ENCODE results near the gene CDKL1.

Gene CDKL1

DNA sequence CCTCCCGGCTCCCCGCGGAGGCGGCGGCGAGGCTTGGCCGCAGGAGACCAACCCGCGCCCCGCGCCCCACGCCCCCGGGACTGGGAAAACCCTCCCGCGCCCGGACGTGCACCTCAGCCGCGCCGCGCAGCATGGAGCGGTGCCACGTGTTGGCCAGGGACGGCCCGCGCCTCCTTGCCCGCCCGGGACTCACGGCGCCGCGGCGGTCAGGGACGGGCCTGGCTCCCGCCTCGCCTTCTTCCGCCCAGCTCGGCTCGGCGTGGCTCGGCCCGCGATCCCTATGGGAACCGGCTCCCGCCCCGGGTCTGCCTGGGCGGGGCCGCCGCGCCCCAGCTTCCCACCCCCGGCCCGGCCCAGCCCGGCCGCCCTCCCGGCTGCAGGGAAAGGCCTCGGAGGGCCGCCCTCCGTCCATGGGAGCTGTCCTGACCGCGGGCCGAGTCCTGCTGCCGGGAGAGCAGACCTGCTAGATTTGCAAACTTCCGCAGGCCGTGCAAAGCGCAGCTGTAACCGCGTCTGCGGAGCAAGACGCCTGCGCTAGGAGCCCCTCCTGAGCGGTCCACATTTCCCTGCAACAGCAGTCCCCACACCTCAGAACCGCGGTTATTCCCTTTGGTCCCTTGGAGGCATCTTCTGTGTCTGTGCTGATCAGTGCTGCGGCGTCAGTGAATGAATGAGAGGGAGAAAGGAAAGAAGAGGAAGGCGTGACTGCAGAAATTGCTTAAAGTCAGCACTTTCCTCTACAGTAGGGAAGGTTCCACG is at the start of gene CDKL1:
Gene CDKL1, minus strand, starts transcription at position 251 of the 759 bp plus-strand sequence. CDS start 1,013 bp downstream, outside the sequence.
- peak; percentile 9 to 20 for DNase-seq (ENCODE audit: extremely low read depth in 1 of 2, low read depth in 1 of 2)

DNA sequence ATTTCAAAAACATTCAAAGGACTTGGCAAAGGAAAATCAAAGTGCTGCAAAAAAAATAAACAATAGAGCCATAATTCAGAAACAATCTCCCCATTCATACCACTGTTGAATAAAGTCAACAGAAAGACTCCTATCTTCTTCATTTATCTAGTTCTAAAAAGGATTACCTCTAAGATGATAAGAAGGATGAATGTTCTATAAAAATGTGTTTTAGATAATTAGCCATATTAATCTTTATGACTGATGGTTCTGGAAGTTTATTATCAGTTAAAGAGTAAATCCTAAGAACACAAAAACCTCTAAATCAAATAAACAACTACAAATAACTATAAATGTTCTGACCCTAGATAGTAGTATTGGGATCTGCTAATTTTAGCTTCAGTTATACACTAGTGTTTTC is 37.8 kb upstream of the CDKL1 start:
- no peak for DNase-seq (ENCODE audit: extremely low read depth in 1 of 2, low read depth in 1 of 2)

DNA sequence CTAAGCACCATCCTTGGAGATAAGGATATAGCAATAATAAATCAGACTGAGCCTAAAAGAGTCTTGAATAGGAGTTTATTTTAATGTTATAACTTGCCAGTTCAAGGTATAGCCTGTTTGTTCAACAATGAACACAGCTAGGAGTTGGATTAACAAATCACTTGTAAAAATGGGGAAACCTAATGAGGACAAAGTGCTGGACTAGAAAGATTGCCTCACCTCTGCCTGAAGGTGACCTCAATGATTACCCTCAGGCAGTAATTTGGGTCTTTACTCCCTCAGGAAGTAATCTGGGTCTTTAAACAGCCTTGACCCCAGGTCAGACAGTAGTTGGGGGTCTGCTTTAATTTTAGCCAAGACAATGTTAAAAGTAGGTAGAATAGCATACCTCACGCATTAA is 35.5 kb upstream of the CDKL1 start:
- DNase-seq (ENCODE audit: extremely low read depth in 1 of 2, low read depth in 1 of 2), result no peak

DNA sequence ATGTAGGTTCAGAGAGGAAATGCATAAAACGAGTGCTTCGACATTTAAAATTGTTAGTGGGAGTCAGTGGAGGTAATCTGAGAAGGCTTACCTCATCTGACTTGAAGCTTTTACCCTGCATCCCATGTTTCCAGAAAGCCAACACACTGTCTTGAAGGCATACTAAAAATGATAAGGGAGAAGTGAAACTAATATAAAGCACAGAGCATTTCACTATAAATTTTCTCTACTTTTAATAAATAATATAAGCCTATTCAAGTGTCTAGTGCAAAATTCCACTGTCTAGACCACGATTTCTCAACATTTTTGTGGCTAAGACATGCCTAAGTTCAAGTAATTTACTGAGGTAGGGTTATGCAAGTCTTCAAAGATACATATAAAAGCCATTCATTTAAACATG is 29.1 kb upstream of the CDKL1 start:
- no peak for DNase-seq (ENCODE audit: extremely low read depth in 1 of 2, low read depth in 1 of 2)

DNA sequence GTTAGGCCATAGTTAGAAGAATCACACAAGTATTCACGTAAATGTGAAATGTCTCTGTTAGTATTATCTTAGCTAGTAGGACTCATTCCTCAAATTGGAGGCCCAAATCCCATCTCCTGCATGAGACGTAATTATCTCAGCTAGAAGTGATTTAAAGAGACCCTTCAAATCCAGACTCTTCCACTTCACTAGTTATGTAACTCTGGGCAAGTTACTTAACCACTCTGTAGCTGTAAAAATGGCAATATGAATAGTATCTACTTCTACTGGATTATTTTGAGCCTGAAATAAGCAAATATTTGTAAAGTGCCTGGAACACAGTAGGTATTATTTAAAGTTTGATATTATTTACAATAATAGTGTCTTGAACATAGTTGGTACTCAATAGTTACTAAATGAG is 28.4 kb upstream of the CDKL1 start:
- no peak for DNase-seq (ENCODE audit: extremely low read depth in 1 of 2, low read depth in 1 of 2)

DNA sequence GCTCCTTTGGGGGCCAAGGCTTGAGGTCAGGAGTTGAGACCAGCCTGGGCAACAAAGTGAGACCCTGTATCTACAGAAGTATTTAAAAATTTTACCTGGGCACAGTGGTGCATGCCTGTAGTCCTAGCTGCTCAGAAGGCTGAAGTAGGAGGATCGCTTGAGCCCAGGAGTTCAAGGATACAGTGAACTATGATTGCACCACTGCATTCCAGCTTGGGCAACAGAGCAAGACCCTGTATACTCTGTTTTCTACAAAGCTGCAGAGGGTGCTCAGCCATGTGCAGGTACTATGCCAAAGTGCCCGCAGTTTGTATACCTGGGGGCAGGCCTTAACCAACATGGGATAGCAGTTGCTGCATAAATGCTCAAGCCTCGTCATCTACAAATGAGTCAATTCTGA is 26.8 kb upstream of the CDKL1 start:
- no peak for DNase-seq (ENCODE audit: extremely low read depth in 1 of 2, low read depth in 1 of 2)

DNA sequence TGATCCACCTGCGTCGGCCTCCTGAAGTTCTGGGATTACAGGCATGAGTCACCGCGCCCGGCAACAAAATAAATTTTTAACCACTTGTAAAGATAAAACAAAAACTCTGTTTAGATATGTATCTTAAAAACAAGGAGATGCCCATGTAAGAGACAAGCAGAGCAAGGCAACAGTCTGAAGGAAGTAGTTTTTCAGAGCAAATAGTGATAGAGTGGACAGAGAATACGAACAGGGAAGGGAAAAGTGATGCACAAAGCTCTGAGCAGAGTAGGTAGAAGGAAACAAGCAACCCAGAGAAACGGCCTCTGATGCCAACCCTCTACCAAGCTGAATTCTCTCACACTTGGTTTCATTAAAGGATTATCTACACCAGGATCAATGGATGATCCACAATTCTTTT is 24.8 kb upstream of the CDKL1 start:
- no peak for DNase-seq (ENCODE audit: extremely low read depth in 1 of 2, low read depth in 1 of 2)

DNA sequence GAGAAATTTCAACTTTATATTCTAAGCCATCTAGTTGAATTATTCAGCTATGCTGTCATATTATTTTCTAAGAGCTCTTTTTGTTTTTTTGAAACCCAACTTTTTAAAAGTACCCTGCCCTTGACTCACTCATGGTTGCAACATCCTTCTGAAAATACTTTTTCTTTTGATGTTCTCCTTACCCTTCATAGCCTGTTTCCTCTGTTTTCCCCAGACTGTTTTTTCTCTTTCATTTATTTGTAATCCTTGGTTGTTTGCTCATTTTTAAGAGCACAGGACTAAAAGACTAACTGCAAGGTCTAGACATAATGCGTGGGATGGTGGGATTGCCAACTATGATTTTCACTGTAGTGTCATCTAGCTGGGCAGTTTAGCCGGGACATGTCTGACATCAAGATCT is 21.2 kb upstream of the CDKL1 start:
- DNase-seq (ENCODE audit: extremely low read depth in 1 of 2, low read depth in 1 of 2), result no peak

DNA sequence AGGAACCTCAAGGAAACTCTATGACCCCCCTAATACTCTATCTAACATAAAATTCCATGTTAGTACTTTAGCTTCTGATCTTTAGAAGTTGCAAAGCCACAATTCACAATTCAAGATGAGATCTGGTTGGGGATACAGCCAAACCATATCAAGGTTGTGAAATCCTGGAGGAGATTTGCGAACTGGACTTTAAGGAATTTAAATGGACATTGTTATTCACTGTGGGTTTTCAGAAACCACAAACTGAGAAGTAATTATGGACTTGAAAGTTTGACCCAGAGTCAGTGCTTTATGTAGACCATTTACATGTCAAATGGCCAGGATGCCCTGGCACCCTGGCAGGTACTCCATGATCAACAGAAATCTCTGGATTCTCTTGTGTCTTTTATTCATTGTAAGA is 14.2 kb upstream of the CDKL1 start:
- DNase-seq (ENCODE audit: extremely low read depth in 1 of 2, low read depth in 1 of 2), result no peak

DNA sequence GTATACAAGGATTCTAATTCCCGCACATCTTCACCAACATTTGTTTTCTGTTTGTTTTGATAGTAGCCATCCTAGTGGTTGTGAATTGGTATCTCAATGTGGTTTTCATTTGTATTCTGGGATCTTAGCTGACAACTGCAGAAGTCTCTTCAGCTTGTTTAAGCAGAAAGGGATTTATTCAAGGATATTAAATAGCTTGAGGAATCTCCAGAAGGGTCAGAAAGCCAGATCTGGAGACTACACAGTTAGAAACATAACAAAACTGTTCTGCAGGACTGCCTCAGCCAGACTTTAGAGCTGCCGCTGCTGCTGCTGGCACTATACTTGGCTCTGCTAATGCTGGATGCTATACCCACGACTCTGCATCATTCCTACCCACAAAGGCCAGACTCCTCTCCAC is 13.4 kb upstream of the CDKL1 start:
- no peak for DNase-seq (ENCODE audit: extremely low read depth in 1 of 2, low read depth in 1 of 2)

DNA sequence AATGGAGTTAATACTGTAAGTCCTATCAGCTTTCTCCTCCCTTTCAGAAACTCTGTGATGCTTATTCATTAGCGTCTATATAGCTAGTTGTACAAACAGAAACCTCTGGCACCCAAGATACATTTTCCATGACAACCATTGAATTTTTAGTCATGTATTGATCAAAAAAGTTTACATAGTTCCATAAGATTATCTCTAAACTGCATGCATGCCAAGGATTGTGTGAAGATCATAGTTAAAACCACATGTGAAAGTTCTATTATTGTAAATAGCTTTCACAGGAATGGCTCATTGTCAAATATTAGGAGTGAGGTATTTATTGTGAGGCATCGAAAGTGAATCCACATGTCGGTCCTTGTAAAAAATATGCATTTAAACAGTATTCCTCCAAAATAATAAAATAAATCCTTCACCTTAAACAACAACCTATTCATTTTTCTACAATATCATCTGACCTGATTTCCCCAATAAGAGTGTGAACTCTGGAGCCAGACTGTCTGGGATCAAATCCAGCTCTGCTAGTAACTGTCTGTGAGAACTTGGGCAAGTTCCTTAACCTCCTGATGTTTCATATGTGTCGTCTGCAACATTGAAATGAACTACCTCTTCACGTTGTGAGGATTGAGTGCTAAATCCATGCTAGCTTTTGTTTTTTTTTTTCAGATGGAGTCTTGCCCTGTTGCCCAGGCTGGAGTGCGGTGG is 10.6 kb upstream of the CDKL1 start:
- DNase-seq (ENCODE audit: extremely low read depth in 1 of 2, low read depth in 1 of 2), result no peak

DNA sequence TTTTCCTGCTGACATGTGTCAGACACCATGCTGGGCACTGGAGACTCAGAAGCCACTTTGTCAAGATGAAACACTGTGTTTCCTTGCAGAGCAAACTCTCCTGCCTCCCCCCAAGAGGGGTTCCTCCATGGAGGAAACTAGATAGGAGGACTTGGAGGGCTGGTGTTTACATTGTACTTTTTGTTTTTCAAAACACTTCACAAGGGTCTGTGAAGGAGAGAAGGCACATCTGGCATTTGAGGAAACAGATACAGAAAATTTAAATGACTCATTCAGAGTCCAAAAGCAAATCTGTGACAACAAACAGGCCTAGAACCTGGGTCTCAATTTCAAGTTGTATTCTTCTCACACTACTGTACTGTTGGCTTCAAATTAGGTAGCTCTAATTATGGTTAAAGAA is 6.7 kb upstream of the CDKL1 start:
- DNase-seq (ENCODE audit: extremely low read depth in 1 of 2, low read depth in 1 of 2), result no peak

DNA sequence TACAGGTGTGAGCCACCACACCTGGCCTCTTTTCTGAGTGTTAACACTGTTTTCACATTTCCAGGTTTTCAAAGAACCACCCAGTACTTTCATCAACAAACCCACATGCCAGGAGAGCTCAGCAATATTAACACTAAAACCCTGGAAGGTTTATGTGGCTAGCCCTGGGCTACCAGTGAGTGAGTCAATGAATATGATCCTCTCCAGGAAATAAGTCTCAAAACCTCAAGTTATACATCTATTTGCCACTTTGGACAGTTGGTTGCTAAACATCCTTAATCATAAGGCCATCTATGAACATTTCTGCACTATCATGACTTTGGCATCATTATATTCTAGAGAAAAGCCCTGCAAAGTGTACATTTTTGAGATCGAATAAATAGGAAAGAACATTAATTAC is 6.3 kb upstream of the CDKL1 start:
- DNase-seq (ENCODE audit: extremely low read depth in 1 of 2, low read depth in 1 of 2), result no peak

DNA sequence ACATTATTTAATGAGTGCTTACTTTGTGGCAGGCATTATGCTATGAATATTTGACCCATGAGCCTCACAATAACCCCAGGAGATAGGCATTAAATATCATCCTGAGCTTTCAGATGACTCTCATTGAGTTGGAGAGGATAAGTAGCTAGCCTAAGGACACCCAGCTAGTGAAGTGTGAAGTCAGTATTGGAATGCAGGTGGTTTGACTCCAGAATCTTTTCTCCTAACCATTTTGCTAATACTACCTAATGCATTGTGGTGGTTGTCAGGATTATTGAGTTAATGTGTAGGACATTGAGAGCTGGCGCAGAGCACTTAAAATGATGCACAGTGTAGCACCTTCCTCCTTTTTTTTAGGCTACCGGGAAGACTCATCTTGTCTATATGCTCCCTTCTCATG is 3.8 kb upstream of the CDKL1 start:
- no peak for DNase-seq (ENCODE audit: extremely low read depth in 1 of 2, low read depth in 1 of 2)

DNA sequence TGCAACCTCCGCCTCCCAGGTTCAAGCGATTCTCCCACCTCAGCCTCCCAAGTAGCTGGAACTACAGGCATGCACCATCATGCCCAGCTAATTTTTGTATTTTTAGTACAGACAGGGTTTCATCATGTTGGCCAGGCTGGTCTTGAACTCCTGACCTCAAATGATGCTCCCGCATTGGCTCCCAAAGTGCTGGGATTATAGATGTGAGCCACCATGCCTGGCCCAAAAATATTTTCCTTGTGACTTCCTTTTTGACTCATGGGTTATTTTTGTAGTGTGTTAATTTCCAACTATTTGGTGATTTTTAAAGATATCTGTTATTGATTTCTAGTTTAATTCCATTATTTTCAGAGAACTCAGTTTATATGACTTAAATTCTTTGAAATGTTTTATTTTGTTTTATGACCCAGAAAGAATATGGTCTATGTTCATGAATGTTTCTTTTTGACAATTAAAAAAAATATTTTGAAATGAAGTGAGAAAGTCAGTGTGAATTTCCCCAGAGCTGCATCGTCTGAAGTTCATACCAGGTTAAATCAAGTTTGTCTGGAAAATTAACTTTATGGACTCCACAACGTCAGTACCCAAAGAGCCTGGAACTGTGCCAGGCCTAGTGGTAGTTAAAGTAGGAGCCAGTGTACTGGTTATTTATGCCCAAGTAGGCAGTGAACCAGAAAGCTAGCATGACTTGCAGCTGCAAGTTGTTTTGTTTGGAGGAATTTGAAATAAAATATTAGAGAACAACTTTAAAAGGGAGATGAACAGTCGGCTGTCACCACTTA is 2.8 kb upstream of the CDKL1 start:
- no peak for DNase-seq (ENCODE audit: extremely low read depth in 1 of 2, low read depth in 1 of 2)

DNA sequence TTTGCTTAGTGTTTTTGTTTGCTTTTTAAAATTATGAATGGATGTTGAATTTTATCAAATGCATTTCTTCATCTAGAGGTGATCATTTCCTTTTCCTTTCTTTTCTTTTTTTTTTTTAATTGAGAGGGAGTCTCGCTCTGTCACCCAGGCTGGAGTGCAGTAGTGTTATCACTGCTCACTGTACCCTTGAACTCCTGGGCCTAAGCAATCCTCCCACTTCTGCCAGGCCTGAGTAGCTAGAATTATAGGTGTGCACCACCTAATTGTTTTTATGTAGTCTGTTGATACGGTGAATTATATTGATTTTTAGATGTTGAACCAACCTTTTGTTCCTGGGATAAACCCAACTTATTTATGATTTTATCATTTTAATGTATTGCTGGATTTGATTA is 1.5 kb upstream of the CDKL1 start:
- DNase-seq (ENCODE audit: extremely low read depth in 1 of 2, low read depth in 1 of 2), result no peak

DNA sequence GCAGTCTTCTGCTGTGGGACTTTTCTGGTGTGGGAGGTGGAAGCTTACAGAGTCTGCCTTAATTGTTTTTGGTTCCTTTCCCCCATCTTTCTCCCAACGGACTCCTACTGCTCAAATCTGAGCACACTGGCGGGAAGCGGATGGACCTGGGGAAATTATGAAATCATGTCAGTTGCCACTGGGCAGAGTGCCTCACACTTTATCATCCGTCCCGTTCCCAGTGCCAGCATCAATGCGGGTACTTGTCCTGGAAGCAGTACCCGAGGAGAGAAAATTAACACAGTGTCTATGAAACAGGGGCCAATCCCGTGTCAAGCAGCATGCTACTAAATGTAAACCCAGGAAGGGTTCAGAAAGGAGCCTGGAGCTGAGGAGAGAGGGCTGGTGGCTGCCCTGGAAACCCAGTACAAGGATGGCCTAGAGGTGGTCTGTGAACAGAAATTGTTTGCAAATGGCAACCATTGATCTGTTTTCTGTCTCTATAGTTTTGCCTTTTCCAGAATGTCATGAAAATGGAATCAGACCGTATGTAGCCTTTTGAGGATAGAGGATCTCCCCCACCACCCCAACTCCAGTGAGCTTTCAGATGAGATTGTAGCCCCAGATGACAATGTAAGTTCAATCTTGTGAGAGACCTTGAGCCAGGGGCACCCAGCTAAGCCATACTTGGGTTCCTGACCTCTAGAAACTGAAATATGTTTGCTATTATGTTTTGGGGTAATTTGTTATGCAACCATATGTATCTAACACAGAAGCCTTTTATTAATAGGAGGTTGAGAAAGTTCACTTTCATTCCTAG is 908 bp upstream of the CDKL1 start:
- no peak for DNase-seq (ENCODE audit: extremely low read depth in 1 of 2, low read depth in 1 of 2)

DNA sequence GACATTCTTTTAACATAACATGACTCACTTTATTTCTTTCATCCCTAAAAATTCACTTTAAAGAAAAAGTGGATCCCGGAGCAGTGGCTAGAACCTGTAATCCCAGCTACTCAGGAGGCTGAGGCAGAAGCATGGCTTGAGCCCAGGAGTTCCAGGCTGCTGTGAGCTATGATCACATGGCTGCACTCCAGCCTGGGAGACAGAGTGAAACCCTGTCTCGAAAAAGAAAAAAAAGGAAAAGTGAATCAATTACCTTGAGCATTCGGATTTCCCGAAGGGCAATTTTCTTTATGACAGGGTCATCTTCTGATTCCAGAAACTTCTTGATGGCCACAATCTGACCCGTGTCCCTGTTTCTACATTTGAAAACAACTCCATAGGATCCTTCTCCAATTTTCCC is 1.2 kb downstream of the CDKL1 start:
- DNase-seq (ENCODE audit: extremely low read depth in 1 of 2, low read depth in 1 of 2), result no peak

DNA sequence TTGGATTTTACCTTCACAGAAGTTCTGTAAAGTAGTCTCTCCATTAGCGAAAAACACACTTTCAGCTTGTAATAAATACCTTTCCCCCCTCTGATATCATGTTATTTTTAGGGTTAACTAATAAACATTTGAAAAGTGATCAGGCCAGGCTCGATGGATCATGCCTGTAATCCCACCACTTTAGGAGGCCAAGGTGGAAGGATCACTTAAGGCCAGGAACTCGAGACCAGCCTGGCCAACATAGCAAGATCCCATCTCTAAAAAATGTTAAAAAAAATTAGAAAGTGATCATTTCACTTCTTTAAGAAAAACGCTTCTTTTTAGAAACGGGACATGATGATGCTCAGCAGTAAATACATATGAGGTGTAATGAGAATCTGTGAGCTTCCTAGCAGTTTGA is 2.0 kb downstream of the CDKL1 start:
- no peak for DNase-seq (ENCODE audit: extremely low read depth in 1 of 2, low read depth in 1 of 2)

DNA sequence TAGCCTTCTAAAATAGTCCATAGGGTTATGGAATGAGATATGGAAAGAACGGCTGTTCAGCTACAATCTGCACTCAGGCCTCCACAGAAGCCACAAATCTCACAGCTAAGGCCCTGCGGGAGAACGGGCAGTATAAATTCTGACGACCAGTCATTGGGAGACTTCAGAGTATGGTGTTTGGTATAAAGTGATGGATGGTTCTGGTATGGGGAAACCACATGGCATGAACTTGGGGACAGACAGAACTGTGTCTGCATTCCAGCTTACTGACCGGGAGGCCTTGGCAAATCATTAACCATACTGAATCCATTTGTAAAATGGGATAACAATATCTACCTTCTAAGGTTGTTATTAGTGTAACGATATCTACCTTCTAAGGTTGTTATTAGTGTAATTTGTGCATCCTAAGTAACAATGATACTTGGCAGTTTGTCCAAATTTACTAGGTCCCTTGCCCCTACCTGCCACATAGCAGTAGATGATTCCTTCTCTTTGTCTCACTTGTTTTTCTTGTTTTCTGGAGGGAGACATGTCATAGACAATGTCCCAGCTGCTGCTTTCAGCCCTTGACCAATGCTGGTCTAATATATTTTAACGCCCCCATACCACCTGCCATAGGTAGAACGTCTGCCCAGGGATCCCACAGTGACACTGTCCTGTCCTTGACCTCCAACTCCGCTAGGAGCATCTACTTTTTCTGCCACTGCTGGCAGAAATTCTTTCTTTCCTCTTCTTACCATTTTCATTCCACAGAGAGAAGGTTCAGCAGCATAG is 6.8 kb downstream of the CDKL1 start:
- no peak for DNase-seq (ENCODE audit: extremely low read depth in 1 of 2, low read depth in 1 of 2)
